ENCODE data around the gene GPATCH1. TPM values are rescaled to one million over a fixed set of nuclear protein-coding genes. Genes with fewer than 3 reads are reported as not detected.
A peak's percentile ranks its signal among the peaks of the same experiment; 100 is the strongest.

The GPATCH1 gene
- total and polyA plus RNA-seq, 2 of the 13 experiments (the other 11 are each of a cell fraction or from before 2014, with no cell fraction given) = 6.8 to 6.9 TPM

- TF ChIP-seq ZBTB4 (CRISPR knock-in tag; IDR thresholded peaks at IDR 0.05; ENCODE audit: borderline replicate concordance) = peak; percentile 6; the same call in 1 of the 2 replicates
- TF ChIP-seq ZNF343 (CRISPR knock-in tag; IDR thresholded peaks at IDR 0.05) = no peak
- TF ChIP-seq CENPBD1 (CRISPR knock-in tag; IDR thresholded peaks at IDR 0.05; ENCODE audit: borderline replicate concordance, low read depth) = no peak
- TF ChIP-seq ZNF607 (CRISPR knock-in tag; IDR thresholded peaks at IDR 0.05; ENCODE audit: borderline replicate concordance) = 0 out of 2 replicates have a peak, but pooled peaks have one; percentile 32
- no peak for TF ChIP-seq SRSF4 (IDR thresholded peaks at IDR 0.05; ENCODE audit: low read depth, low read length, poor library complexity, severe bottlenecking)
- 0 out of 2 replicates have a peak, but pooled peaks have one; percentile 25 for TF ChIP-seq ZNF160 (CRISPR knock-in tag; IDR thresholded peaks at IDR 0.05)
- TF ChIP-seq, protein P1, sequence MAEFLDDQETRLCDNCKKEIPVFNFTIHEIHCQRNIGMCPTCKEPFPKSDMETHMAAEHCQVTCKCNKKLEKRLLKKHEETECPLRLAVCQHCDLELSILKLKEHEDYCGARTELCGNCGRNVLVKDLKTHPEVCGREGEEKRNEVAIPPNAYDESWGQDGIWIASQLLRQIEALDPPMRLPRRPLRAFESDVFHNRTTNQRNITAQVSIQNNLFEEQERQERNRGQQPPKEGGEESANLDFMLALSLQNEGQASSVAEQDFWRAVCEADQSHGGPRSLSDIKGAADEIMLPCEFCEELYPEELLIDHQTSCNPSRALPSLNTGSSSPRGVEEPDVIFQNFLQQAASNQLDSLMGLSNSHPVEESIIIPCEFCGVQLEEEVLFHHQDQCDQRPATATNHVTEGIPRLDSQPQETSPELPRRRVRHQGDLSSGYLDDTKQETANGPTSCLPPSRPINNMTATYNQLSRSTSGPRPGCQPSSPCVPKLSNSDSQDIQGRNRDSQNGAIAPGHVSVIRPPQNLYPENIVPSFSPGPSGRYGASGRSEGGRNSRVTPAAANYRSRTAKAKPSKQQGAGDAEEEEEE (CRISPR knock-in tag; IDR thresholded peaks at IDR 0.05; ENCODE audit: borderline replicate concordance) = no peak
- TF ChIP-seq ZNF446 (CRISPR knock-in tag; IDR thresholded peaks at IDR 0.05) = peak; percentile 34; the same call in 1 of the 2 replicates
- TF ChIP-seq AGO1 (IDR thresholded peaks at IDR 0.05; ENCODE audit: low read depth, low read length, poor library complexity, severe bottlenecking) = peak; percentile 56
- TF ChIP-seq, protein P2, sequence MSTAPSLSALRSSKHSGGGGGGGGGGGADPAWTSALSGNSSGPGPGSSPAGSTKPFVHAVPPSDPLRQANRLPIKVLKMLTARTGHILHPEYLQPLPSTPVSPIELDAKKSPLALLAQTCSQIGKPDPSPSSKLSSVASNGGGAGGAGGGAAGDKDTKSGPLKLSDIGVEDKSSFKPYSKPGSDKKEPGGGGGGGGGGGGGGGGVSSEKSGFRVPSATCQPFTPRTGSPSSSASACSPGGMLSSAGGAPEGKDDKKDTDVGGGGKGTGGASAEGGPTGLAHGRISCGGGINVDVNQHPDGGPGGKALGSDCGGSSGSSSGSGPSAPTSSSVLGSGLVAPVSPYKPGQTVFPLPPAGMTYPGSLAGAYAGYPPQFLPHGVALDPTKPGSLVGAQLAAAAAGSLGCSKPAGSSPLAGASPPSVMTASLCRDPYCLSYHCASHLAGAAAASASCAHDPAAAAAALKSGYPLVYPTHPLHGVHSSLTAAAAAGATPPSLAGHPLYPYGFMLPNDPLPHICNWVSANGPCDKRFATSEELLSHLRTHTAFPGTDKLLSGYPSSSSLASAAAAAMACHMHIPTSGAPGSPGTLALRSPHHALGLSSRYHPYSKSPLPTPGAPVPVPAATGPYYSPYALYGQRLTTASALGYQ (CRISPR knock-in tag; IDR thresholded peaks at IDR 0.05) = 0 out of 2 replicates have a peak, but pooled peaks have one; percentile 16
- TF ChIP-seq ZNF430 (CRISPR knock-in tag; IDR thresholded peaks at IDR 0.05) = peak; percentile 41; the same call in 1 of the 2 replicates
- TF ChIP-seq HDAC2 (CRISPR knock-in tag; IDR thresholded peaks at IDR 0.05) = no peak; the same call in 1 of the 2 replicates
- peak; percentile 88 for TF ChIP-seq ZMYM2 (CRISPR knock-in tag; IDR thresholded peaks at IDR 0.05)
- TF ChIP-seq ZNF850 (CRISPR knock-in tag; conservative IDR thresholded peaks at IDR 0.05) = 0 out of 2 replicates have a peak, but pooled peaks have one; percentile 5
- peak; percentile 80; the same call in 1 of the 2 replicates for TF ChIP-seq TBP (CRISPR knock-in tag; IDR thresholded peaks at IDR 0.05)
- TF ChIP-seq, protein P3, sequence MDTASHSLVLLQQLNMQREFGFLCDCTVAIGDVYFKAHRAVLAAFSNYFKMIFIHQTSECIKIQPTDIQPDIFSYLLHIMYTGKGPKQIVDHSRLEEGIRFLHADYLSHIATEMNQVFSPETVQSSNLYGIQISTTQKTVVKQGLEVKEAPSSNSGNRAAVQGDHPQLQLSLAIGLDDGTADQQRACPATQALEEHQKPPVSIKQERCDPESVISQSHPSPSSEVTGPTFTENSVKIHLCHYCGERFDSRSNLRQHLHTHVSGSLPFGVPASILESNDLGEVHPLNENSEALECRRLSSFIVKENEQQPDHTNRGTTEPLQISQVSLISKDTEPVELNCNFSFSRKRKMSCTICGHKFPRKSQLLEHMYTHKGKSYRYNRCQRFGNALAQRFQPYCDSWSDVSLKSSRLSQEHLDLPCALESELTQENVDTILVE (CRISPR knock-in tag; IDR thresholded peaks at IDR 0.05) = no peak
- TF ChIP-seq ZNF549 (CRISPR knock-in tag; IDR thresholded peaks at IDR 0.05) = no peak
- TF ChIP-seq STAG1 (CRISPR knock-in tag; IDR thresholded peaks at IDR 0.05) = peak; percentile 33; the same call in 1 of the 2 replicates
- peak; percentile 11 for TF ChIP-seq TAF15 (IDR thresholded peaks at IDR 0.05; ENCODE audit: low read depth, low read length, poor library complexity, severe bottlenecking)
Observed at GRCh38 chr19:33177417-33177979, 96.5 kb downstream of the GPATCH1 start (continued).
